ENCODE results near the gene SPRED3.

DNA sequence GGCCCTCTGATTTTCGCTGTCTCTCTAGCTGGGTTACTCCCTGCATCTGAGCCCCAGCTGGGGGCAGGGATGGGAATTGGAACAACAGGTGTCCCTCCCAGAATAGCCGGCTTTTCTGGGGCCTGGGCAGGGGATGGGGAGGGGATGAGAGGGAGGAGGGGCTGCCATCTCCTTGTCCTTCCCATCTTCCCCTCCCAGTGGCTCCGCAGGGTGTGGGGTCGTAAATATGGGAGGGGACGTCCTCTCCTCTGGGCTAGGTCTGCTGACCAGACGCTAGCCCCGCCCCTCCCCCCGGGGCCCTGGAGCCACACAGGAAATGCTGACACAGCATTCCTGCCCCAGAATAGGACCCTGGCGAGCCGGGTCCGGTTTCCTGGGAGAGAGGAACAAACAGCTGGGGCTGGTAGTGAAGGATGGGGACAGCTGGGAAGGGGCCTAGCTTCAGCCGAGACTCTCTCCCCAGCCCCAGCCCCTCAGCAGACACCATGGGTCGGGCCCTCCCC is 46.1 kb downstream of the SPRED3 start:
- TF ChIP-seq, protein P1, sequence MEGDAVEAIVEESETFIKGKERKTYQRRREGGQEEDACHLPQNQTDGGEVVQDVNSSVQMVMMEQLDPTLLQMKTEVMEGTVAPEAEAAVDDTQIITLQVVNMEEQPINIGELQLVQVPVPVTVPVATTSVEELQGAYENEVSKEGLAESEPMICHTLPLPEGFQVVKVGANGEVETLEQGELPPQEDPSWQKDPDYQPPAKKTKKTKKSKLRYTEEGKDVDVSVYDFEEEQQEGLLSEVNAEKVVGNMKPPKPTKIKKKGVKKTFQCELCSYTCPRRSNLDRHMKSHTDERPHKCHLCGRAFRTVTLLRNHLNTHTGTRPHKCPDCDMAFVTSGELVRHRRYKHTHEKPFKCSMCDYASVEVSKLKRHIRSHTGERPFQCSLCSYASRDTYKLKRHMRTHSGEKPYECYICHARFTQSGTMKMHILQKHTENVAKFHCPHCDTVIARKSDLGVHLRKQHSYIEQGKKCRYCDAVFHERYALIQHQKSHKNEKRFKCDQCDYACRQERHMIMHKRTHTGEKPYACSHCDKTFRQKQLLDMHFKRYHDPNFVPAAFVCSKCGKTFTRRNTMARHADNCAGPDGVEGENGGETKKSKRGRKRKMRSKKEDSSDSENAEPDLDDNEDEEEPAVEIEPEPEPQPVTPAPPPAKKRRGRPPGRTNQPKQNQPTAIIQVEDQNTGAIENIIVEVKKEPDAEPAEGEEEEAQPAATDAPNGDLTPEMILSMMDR (IDR thresholded peaks at IDR 0.05; ENCODE audit: poor library complexity, severe bottlenecking): no peak
- TF ChIP-seq EZH2 (IDR thresholded peaks at IDR 0.05; ENCODE audit: borderline replicate concordance, insufficient read depth, low read length, poor library complexity, severe bottlenecking) (no peak), MXI1 (conservative IDR thresholded peaks at IDR 0.05; ENCODE audit: poor library complexity, severe bottlenecking) (no peak), POLR2AphosphoS5 (IDR thresholded peaks at IDR 0.05) (no peak)
- TF ChIP-seq, protein P2, sequence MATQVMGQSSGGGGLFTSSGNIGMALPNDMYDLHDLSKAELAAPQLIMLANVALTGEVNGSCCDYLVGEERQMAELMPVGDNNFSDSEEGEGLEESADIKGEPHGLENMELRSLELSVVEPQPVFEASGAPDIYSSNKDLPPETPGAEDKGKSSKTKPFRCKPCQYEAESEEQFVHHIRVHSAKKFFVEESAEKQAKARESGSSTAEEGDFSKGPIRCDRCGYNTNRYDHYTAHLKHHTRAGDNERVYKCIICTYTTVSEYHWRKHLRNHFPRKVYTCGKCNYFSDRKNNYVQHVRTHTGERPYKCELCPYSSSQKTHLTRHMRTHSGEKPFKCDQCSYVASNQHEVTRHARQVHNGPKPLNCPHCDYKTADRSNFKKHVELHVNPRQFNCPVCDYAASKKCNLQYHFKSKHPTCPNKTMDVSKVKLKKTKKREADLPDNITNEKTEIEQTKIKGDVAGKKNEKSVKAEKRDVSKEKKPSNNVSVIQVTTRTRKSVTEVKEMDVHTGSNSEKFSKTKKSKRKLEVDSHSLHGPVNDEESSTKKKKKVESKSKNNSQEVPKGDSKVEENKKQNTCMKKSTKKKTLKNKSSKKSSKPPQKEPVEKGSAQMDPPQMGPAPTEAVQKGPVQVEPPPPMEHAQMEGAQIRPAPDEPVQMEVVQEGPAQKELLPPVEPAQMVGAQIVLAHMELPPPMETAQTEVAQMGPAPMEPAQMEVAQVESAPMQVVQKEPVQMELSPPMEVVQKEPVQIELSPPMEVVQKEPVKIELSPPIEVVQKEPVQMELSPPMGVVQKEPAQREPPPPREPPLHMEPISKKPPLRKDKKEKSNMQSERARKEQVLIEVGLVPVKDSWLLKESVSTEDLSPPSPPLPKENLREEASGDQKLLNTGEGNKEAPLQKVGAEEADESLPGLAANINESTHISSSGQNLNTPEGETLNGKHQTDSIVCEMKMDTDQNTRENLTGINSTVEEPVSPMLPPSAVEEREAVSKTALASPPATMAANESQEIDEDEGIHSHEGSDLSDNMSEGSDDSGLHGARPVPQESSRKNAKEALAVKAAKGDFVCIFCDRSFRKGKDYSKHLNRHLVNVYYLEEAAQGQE (IDR thresholded peaks at IDR 0.05; ENCODE audit: borderline replicate concordance): no peak

Measured in neural cell (in vitro differentiated cells).